T-cell (primary cell): Measurements from ENCODE around the gene SCMH1. TPM values are rescaled to one million over a fixed set of nuclear protein-coding genes. Genes with fewer than 3 reads are reported as not detected.

ENCODE experiments used
- ATAC-seq, 4 experiments: fragments of 200-7000 bp in 3 of 4; fragments of 150-1000 bp in 1 of 4; cut with Tn5 transposase; replicated peaks in 1 of 4; 1 replicate in 3 of 4; 2 replicates in 1 of 4; pipeline ENCODE4 v1.10.0; 2021; ENCODE audit warnings: moderate library complexity in 3 of 4, mild to moderate bottlenecking in 2 of 4, moderate number of reproducible peaks in 1 of 4
- CTCF ChIA-PET, 2 donors: fragments of 300-600 bp; sonication (Branson Sonifier 250); formaldehyde crosslinking; loops; one replicate each; lab custom pipeline; 2022; ENCODE audit warnings: antibody characterized with exemption in 2 of 2; lab: Charles Lee
- POLR2A ChIA-PET, 2 donors: fragments of 300-600 bp; sonication (Branson Sonifier 250); formaldehyde crosslinking; loops; one replicate each; lab custom pipeline; 2022; ENCODE audit warnings: antibody characterized with exemption in 2 of 2; lab: Charles Lee
- DNase-seq, 35 experiments: peaks; one replicate each; pipeline versions ENCODE4 v3.0.0 to v3.0.0-alpha.2; 2013 to 2023
- H3K27ac ChIP-seq: one replicate; pipeline ENCODE4 v1.5.1; 2013; ENCODE audit warnings: low read length
- H3K27me3 ChIP-seq, 2 experiments: replicated peaks in 1 of 2; 1 replicate in 1 of 2; 2 replicates in 1 of 2; pipeline versions ENCODE4 v1.6.1 to v1.7.0; 2013; ENCODE audit warnings: low read length in 1 of 2, mixed read lengths in 1 of 2; ENCODE audit not compliant: control insufficient read depth in 2 of 2, insufficient read depth in 2 of 2; ENCODE audit errors: extremely low read depth in 1 of 2
- H3K36me3 ChIP-seq, 2 donors: 1 replicate in 1 of 2; 2 replicates in 1 of 2; pipeline versions ENCODE4 v1.6.1 to v1.7.0; 2013; ENCODE audit warnings: low read length in 1 of 2; ENCODE audit not compliant: control insufficient read depth in 2 of 2, insufficient read depth in 1 of 2; ENCODE audit errors: extremely low read depth in 1 of 2
- H3K4me1 ChIP-seq, 2 experiments: 1 replicate in 1 of 2; 2 replicates in 1 of 2; pipeline versions ENCODE4 v1.6.1 to v1.7.0; 2013; ENCODE audit warnings: low read length in 2 of 2, mixed read lengths in 1 of 2; ENCODE audit not compliant: insufficient read depth in 2 of 2, control insufficient read depth in 1 of 2; ENCODE audit errors: extremely low read depth in 1 of 2
- H3K4me3 ChIP-seq, 2 donors: 1 replicate in 1 of 2; 2 replicates in 1 of 2; pipeline versions ENCODE4 v1.5.1 to v1.7.0; 2013; ENCODE audit warnings: mild to moderate bottlenecking in 2 of 2, low read length in 1 of 2, moderate library complexity in 1 of 2; ENCODE audit not compliant: control insufficient read depth in 1 of 2; ENCODE audit errors: extremely low read depth in 1 of 2
- H3K9me3 ChIP-seq: 2 replicates; pipeline ENCODE4 v1.7.0; 2013
- H3K27ac Mint-ChIP-seq, 2 donors: one replicate each; pipeline ENCODE4 v1.8.0; 2020 to 2021; ENCODE audit warnings: mild to moderate bottlenecking in 2 of 2, mixed read lengths in 2 of 2
- H3K27me3 Mint-ChIP-seq, 2 donors: one replicate each; pipeline ENCODE4 v1.8.0; 2021 to 2022; ENCODE audit warnings: mixed read lengths in 2 of 2
- H3K36me3 Mint-ChIP-seq: one replicate; pipeline ENCODE4 v1.8.0; 2021; ENCODE audit warnings: mixed read lengths
- H3K4me1 Mint-ChIP-seq, 3 donors: one replicate each; pipeline ENCODE4 v1.8.0; 2020 to 2022; ENCODE audit warnings: mixed read lengths in 3 of 3, mild to moderate bottlenecking in 1 of 3
- H3K4me3 Mint-ChIP-seq, 3 donors: one replicate each; pipeline ENCODE4 v1.8.0; 2020 to 2022; ENCODE audit warnings: mild to moderate bottlenecking in 3 of 3, mixed read lengths in 3 of 3, moderate library complexity in 3 of 3
- H3K9me3 Mint-ChIP-seq, 3 donors: one replicate each; pipeline ENCODE4 v1.8.0; 2020 to 2022; ENCODE audit warnings: mixed read lengths in 3 of 3
- WGBS: methylation state at CpG from one replicate; pipeline ENCODE4 v1.1.5; 2013; ENCODE audit warnings: missing lambda C conversion rate; ENCODE audit not compliant: insufficient coverage; 5-methylcytosine and 5-hydroxymethylcytosine counted together
- total RNA-seq, 35 experiments: library from RNA in 6 of 35; stranded (reverse) in 6 of 35; fragments of 120-200 nt in 1 of 35; gene quantifications; one replicate each; pipeline versions ENCODE4 v1.2.1 to v1.2.4 and lab custom pipeline; 2013 to 2026

SCMH1 gene
- total RNA-seq, 5 donors from 2014 or later (not counting 1 experiment from before 2014, with no cell fraction given): 14.8 to 24.2 (median 19.6) TPM

- DNase-seq (no peak), ATAC-seq (no peak)
- H3K9me3 ChIP-seq: no peaks in the 10 kb centered on the region
- Mint-ChIP-seq H3K4me1 (peaks cover 7 to 14% (median 9%) of the 10 kb centered on the region in 3 donors), H3K4me3 (no peak overlapping the region), H3K27ac (no peak overlapping the region), H3K27me3 (no peaks in the 10 kb centered on the region), H3K36me3 (peaks cover 12% of the 10 kb centered on the region), H3K9me3 (no peaks in the 10 kb centered on the region)
- H3K27ac ChIP-seq: no peak overlapping the region
- no peak overlapping the region for H3K4me3 ChIP-seq
- ChIA-PET POLR2A (no interaction called here), CTCF (interaction anchor here in 1 of 2 donors (0.6 kb wide), 1 partner anchor 131 kb away, joined by 3 read pairs; no protein-coding TSS in a partner anchor)
- peaks cover 0 to 12% of the 10 kb centered on the region in 2 donors for H3K36me3 ChIP-seq
- 89% methylated on average over 3 of the region's 5 CpGs for WGBS
- H3K4me1 ChIP-seq: peaks cover 0 to 12% of the 10 kb centered on the region in 2 experiments
- H3K27me3 ChIP-seq: no peaks in the 10 kb centered on the region
These were observed 218.7 kb downstream of the SCMH1 start for GRCh38 chr1:41023279-41023990.

- H3K27ac ChIP-seq: no peak overlapping the region
- H3K4me3 ChIP-seq: no peak overlapping the region
- H3K27me3 ChIP-seq: no peaks in the 10 kb centered on the region
- 97% methylated on average over 10 of the region's 10 CpGs for WGBS
- no peak for ATAC-seq
- H3K4me1 ChIP-seq: peaks cover 0 to 12% of the 10 kb centered on the region in 2 experiments
- ChIA-PET CTCF (interaction anchor here in 1 of 2 donors (0.6 kb wide), 1 partner anchor 132 kb away, joined by 3 read pairs; no protein-coding TSS in a partner anchor), POLR2A (no interaction called here)
- H3K9me3 ChIP-seq: no peaks in the 10 kb centered on the region
- Mint-ChIP-seq H3K4me1 (peaks cover 7 to 14% (median 9%) of the 10 kb centered on the region in 3 donors), H3K27ac (no peak overlapping the region), H3K27me3 (no peaks in the 10 kb centered on the region), H3K4me3 (no peak overlapping the region), H3K36me3 (peaks cover 5% of the 10 kb centered on the region), H3K9me3 (no peaks in the 10 kb centered on the region)
- DNase-seq: no peak
- H3K36me3 ChIP-seq: peaks cover 3 to 4% of the 10 kb centered on the region in 2 donors
These were observed 219.7 kb downstream of the SCMH1 start for GRCh38 chr1:41022424-41022823.

GRCh38 chr1:41021526-41022308 lies 220.4 kb downstream of the SCMH1 start, which contains the start of gene SLFNL1:
Gene SLFNL1 (minus strand): TSS chr1:41021725. CDS start chr1:41020660, 1,065 bp downstream.
- CTCF ChIA-PET: interaction anchor here in 1 of 2 donors (0.9 kb wide), 1 partner anchor 18 kb away, joined by 3 read pairs; no protein-coding TSS in a partner anchor
- Mint-ChIP-seq H3K4me3 (no peak within 1 kb of the TSS), H3K27me3 (no peaks in the 10 kb centered on the region), H3K4me1 (peaks cover 7 to 14% (median 9%) of the 10 kb centered on the region in 3 donors), H3K36me3 (peaks cover 3% of the 10 kb centered on the region), H3K27ac (peak within 1 kb of the TSS in 1 of 2 donors; percentile 52), H3K9me3 (no peaks in the 10 kb centered on the region)
- Histone ChIP-seq H3K27me3 (no peaks in the 10 kb centered on the region), H3K9me3 (no peaks in the 10 kb centered on the region), H3K36me3 (peaks cover 0 to 4% of the 10 kb centered on the region in 2 donors), H3K4me1 (peaks cover 0 to 12% of the 10 kb centered on the region in 2 experiments), H3K4me3 (no peak within 1 kb of the TSS), H3K27ac (no peak within 1 kb of the TSS)
- ATAC-seq (no peak), DNase-seq (no peak)
- POLR2A ChIA-PET: no interaction called here
- WGBS: 77% methylated on average over 12 of the region's 12 CpGs

- CTCF ChIA-PET: no interaction called here
These were observed 221.5 kb downstream of the SCMH1 start for GRCh38 chr1:41020654-41021053.

GRCh38 chr1:41020109-41020576 lies 222.0 kb downstream of the SCMH1 start:
- Mint-ChIP-seq H3K4me1 (peaks cover 1 to 7% (median 4%) of the 10 kb centered on the region in 3 donors), H3K27ac (no peak overlapping the region), H3K4me3 (no peak overlapping the region), H3K27me3 (no peaks in the 10 kb centered on the region), H3K36me3 (peaks cover 3% of the 10 kb centered on the region), H3K9me3 (no peaks in the 10 kb centered on the region)
- no peak overlapping the region for H3K4me3 ChIP-seq
- no peaks in the 10 kb centered on the region for H3K27me3 ChIP-seq
- ChIA-PET CTCF (no interaction called here), POLR2A (no interaction called here)
- no peaks in the 10 kb centered on the region for H3K9me3 ChIP-seq
- peaks cover 0 to 10% of the 10 kb centered on the region in 2 experiments for H3K4me1 ChIP-seq
- peak in 1 of 4 experiments; percentile 5 for ATAC-seq
- WGBS: 97% methylated on average over 17 of the region's 17 CpGs
- no peak overlapping the region for H3K27ac ChIP-seq
- DNase-seq: no peak
- peaks cover 4 to 7% of the 10 kb centered on the region in 2 donors for H3K36me3 ChIP-seq

More at GRCh38 chr1:41020654-41021053, 221.5 kb downstream of the SCMH1 start:
- Mint-ChIP-seq H3K4me1 (peaks cover 0 to 7% (median 4%) of the 10 kb centered on the region in 3 donors), H3K4me3 (no peak overlapping the region), H3K36me3 (peaks cover 3% of the 10 kb centered on the region), H3K27ac (no peak overlapping the region), H3K9me3 (no peaks in the 10 kb centered on the region), H3K27me3 (no peaks in the 10 kb centered on the region)
- Histone ChIP-seq H3K27ac (no peak overlapping the region), H3K36me3 (peaks cover 3 to 4% of the 10 kb centered on the region in 2 donors), H3K9me3 (no peaks in the 10 kb centered on the region), H3K27me3 (no peaks in the 10 kb centered on the region), H3K4me3 (no peak overlapping the region), H3K4me1 (peaks cover 0 to 9% of the 10 kb centered on the region in 2 experiments)
- 79% methylated on average over 3 of the region's 3 CpGs for WGBS
- ATAC-seq (peak in 1 of 4 experiments; percentile 9), DNase-seq (no peak)
- POLR2A ChIA-PET: no interaction called here

GRCh38 chr1:41019353-41019745 lies 222.8 kb downstream of the SCMH1 start:
- WGBS: 81% methylated on average over 2 of the region's 2 CpGs
- peaks cover 6 to 8% of the 10 kb centered on the region in 2 donors for H3K36me3 ChIP-seq
- ATAC-seq: no peak
- H3K27me3 ChIP-seq: no peaks in the 10 kb centered on the region
- no peaks in the 10 kb centered on the region for H3K27me3 Mint-ChIP-seq
- ChIA-PET POLR2A (no interaction called here), CTCF (no interaction called here)
- peaks cover 3% of the 10 kb centered on the region for H3K36me3 Mint-ChIP-seq
- H3K4me3 Mint-ChIP-seq: no peak overlapping the region
- no peaks in the 10 kb centered on the region for H3K9me3 ChIP-seq
- no peaks in the 10 kb centered on the region for H3K9me3 Mint-ChIP-seq
- no peak for DNase-seq
- peaks cover 0 to 12% of the 10 kb centered on the region in 2 experiments for H3K4me1 ChIP-seq
- no peak overlapping the region for H3K27ac ChIP-seq
- H3K4me1 Mint-ChIP-seq: peaks cover 9 to 13% (median 12%) of the 10 kb centered on the region in 3 donors
- peak overlapping the region in 1 of 2 donors; percentile 16 for H3K27ac Mint-ChIP-seq
- H3K4me3 ChIP-seq: no peak overlapping the region
